SU-DHL-6 (cell line): ENCODE data around the gene WDR43.

ENCODE experiments used
- H2AFZ ChIP-seq: fragments of 200-600 bp; sonication (generic); 2 replicates; pipeline ENCODE4 v1.6.1; 2014; ENCODE audit warnings: low read depth, mild to moderate bottlenecking, moderate library complexity, mixed read lengths, antibody characterized with exemption, low read length; ENCODE audit not compliant: severe bottlenecking
- H3F3A ChIP-seq: fragments of 200-600 bp; shearing (Covaris generic); 2 replicates; pipeline ENCODE4 v1.6.0; 2016; ENCODE audit warnings: antibody characterized with exemption, mild to moderate bottlenecking; ENCODE audit not compliant: insufficient read depth
- H3K27ac ChIP-seq: fragments of 200-600 bp; sonication (generic); 2 replicates; pipeline ENCODE4 v1.5.1; 2016; ENCODE audit warnings: low read depth, mild to moderate bottlenecking, low read length, moderate library complexity, mixed read lengths
- H3K27me3 ChIP-seq: fragments of 200-600 bp; sonication (generic), shearing (Covaris generic); 2 replicates; pipeline ENCODE4 v1.6.0; 2014; ENCODE audit warnings: mild to moderate bottlenecking, low read length
- H3K36me3 ChIP-seq: fragments of 200-600 bp; sonication (generic); 2 replicates; pipeline ENCODE4 v1.6.1; 2014; ENCODE audit warnings: mild to moderate bottlenecking, low read length, mixed read lengths
- H3K4me2 ChIP-seq: fragments of 300-600, 200-600 bp; shearing (Covaris generic), sonication (generic); 2 replicates; pipeline ENCODE4 v1.6.0; 2014; ENCODE audit warnings: low read length, low read depth, mild to moderate bottlenecking; ENCODE audit not compliant: poor library complexity, severe bottlenecking
- H3K4me3 ChIP-seq: fragments of 200-600 bp; sonication (generic); 2 replicates; pipeline ENCODE4 v1.5.1; 2014; ENCODE audit warnings: antibody characterized with exemption, low read length, mild to moderate bottlenecking, mixed read lengths; ENCODE audit not compliant: insufficient read depth, poor library complexity, severe bottlenecking
- H3K79me2 ChIP-seq: fragments of 200-600 bp; sonication (generic); 2 replicates; pipeline ENCODE4 v1.6.1; 2014; ENCODE audit warnings: mild to moderate bottlenecking, low read length, moderate library complexity; ENCODE audit not compliant: insufficient read depth
- H3K9ac ChIP-seq: fragments of 200-600 bp; sonication (generic); 2 replicates; pipeline ENCODE4 v1.7.0; 2014; ENCODE audit warnings: mild to moderate bottlenecking, low read length
- H3K9me2 ChIP-seq: fragments of 200-600 bp; sonication (generic); replicated peaks from 2 replicates; pipeline ENCODE4 v1.6.1; 2014; ENCODE audit warnings: low read length; ENCODE audit not compliant: insufficient read depth
- H3K9me3 ChIP-seq: fragments of 200-600 bp; sonication (generic); 2 replicates; pipeline ENCODE4 v1.6.1; 2014; ENCODE audit warnings: low read length, mixed read lengths; ENCODE audit not compliant: insufficient read depth
- H4K20me1 ChIP-seq: fragments of 200-600 bp; sonication (generic); 2 replicates; pipeline ENCODE4 v1.6.1; 2014; ENCODE audit warnings: low read depth, mild to moderate bottlenecking, antibody characterized with exemption, low read length, moderate library complexity, mixed read lengths
- EZH2phosphoT487 ChIP-seq: fragments of 200-600 bp; sonication (generic), shearing (Covaris generic); conservative IDR thresholded peaks from 2 replicates; pipeline ENCODE4 v1.6.1; 2018; ENCODE audit warnings: mild to moderate bottlenecking, antibody characterized with exemption, low read length, moderate library complexity, mixed read lengths
- TF ChIP-seq, protein P1 (sequence below): fragments of 200-600 bp; sonication (generic); IDR thresholded peaks from one replicate; pipeline ENCODE4 v1.5.1; 2017; ENCODE audit warnings: antibody characterized with exemption, mild to moderate bottlenecking, low read length, moderate library complexity; ENCODE audit not compliant: insufficient read depth, poor library complexity, severe bottlenecking

The WDR43 gene

DNA sequence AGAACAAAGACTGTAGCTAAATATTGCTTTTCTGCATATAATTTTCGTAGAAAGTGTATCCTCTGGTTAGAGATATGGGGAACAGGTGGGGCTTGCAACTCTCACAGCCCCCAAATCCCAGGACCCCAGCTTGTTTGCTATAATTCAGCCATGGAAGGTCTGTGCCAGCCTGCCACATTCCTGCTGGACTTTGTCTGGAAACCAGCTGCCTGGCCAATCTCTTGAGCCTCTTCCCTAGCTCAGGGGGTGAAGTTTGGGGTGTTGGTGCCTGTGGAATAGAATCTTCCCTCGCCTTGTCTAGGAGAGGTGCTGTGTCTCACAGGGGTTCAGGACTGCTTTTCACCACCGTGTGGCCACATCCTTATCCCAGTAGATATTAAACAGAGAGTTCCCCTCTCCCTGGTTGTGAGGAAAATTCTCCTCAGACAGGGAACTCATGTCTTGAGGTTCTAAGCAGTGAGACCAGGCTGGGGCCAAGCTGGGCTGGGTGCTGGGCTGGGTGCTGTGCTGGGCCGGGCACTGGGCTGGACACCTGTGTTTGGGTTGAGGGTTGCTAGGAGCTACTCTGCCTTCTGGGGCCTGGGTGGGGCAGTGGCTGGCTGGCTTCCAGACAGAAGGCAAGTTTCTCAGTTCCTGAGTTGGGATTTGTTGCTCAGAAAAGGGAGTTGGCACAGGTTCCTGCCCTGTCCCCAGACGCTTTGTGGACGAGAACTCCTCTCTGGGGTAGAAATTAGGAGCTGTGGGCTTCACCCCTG lies 98.9 kb downstream of the WDR43 start:
- TF ChIP-seq, protein P1, sequence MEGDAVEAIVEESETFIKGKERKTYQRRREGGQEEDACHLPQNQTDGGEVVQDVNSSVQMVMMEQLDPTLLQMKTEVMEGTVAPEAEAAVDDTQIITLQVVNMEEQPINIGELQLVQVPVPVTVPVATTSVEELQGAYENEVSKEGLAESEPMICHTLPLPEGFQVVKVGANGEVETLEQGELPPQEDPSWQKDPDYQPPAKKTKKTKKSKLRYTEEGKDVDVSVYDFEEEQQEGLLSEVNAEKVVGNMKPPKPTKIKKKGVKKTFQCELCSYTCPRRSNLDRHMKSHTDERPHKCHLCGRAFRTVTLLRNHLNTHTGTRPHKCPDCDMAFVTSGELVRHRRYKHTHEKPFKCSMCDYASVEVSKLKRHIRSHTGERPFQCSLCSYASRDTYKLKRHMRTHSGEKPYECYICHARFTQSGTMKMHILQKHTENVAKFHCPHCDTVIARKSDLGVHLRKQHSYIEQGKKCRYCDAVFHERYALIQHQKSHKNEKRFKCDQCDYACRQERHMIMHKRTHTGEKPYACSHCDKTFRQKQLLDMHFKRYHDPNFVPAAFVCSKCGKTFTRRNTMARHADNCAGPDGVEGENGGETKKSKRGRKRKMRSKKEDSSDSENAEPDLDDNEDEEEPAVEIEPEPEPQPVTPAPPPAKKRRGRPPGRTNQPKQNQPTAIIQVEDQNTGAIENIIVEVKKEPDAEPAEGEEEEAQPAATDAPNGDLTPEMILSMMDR = no peak
- no peak for TF ChIP-seq EZH2phosphoT487
- Histone ChIP-seq H3K9me3 (no peaks in the 10 kb centered on the region), H3K36me3 (no peaks in the 10 kb centered on the region), H3K27me3 (no peaks in the 10 kb centered on the region), H3K4me2 (no peak overlapping the region), H3K79me2 (no peaks in the 10 kb centered on the region), H3K9ac (no peak overlapping the region), H4K20me1 (no peaks in the 10 kb centered on the region), H3F3A (no peaks in the 10 kb centered on the region), H3K4me3 (no peak overlapping the region), H3K27ac (no peak overlapping the region), H2AFZ (no peak overlapping the region), H3K9me2 (no peaks in the 10 kb centered on the region)

- TF ChIP-seq, protein P1 = no peak
- no peak for TF ChIP-seq EZH2phosphoT487
- Histone ChIP-seq H3K79me2 (no peaks in the 10 kb centered on the region), H4K20me1 (no peaks in the 10 kb centered on the region), H2AFZ (no peak overlapping the region), H3K27ac (no peak overlapping the region), H3K36me3 (no peaks in the 10 kb centered on the region), H3K9me3 (no peaks in the 10 kb centered on the region), H3K4me3 (no peak overlapping the region), H3K4me2 (no peak overlapping the region), H3K27me3 (no peaks in the 10 kb centered on the region), H3K9me2 (no peaks in the 10 kb centered on the region), H3K9ac (no peak overlapping the region), H3F3A (no peaks in the 10 kb centered on the region)
These were observed 99.6 kb downstream of the WDR43 start for GRCh38 chr2:28994074-28994473.

GRCh38 chr2:28994679-28995078 lies 100.2 kb downstream of the WDR43 start:
- Histone ChIP-seq H3F3A (no peaks in the 10 kb centered on the region), H3K27me3 (no peaks in the 10 kb centered on the region), H3K9ac (no peak overlapping the region), H3K9me3 (no peaks in the 10 kb centered on the region), H3K4me3 (no peak overlapping the region), H4K20me1 (no peaks in the 10 kb centered on the region), H3K27ac (no peak overlapping the region), H3K4me2 (no peak overlapping the region), H2AFZ (no peak overlapping the region), H3K9me2 (no peaks in the 10 kb centered on the region), H3K36me3 (no peaks in the 10 kb centered on the region), H3K79me2 (no peaks in the 10 kb centered on the region)
- TF ChIP-seq EZH2phosphoT487 = no peak
- TF ChIP-seq, protein P1 = no peak
